H9 (cell line): ENCODE measurements around the gene UBL5. TPM values are rescaled to one million over a fixed set of nuclear protein-coding genes. Genes with fewer than 3 reads are reported as not detected.

ENCODE experiments used
- DNase-seq: peaks from one replicate; pipeline ENCODE4 v3.0.0-alpha.2; 2017
- H2AFZ ChIP-seq: one replicate; pipeline ENCODE4 v1.6.1; 2013; ENCODE audit warnings: mild to moderate bottlenecking, low read length, control low read depth, moderate library complexity
- H2AK5ac ChIP-seq: 2 replicates; pipeline ENCODE4 v1.6.1; 2013; ENCODE audit warnings: low read length, control low read depth, mixed read lengths; ENCODE audit not compliant: insufficient read length
- H2BK120ac ChIP-seq: one replicate; pipeline ENCODE4 v1.6.1; 2013; ENCODE audit warnings: low read depth, mild to moderate bottlenecking, low read length, control low read depth, inconsistent platforms; ENCODE audit not compliant: poor library complexity, severe bottlenecking
- H2BK12ac ChIP-seq: 2 replicates; pipeline ENCODE4 v1.6.1; 2013; ENCODE audit warnings: low read length, control low read depth, mixed read lengths, low read depth; ENCODE audit not compliant: insufficient read length
- H2BK15ac ChIP-seq: 2 replicates; pipeline ENCODE4 v1.6.1; 2013; ENCODE audit warnings: low read depth, low read length, control low read depth
- H2BK20ac ChIP-seq: one replicate; pipeline ENCODE4 v1.6.1; 2013; ENCODE audit warnings: low read depth, mild to moderate bottlenecking, low read length, control low read depth, inconsistent platforms; ENCODE audit not compliant: poor library complexity, severe bottlenecking
- H2BK5ac ChIP-seq: 2 replicates; pipeline ENCODE4 v1.6.1; 2013; ENCODE audit warnings: low read length, control low read depth, mixed read lengths; ENCODE audit not compliant: insufficient read length
- H3K14ac ChIP-seq: 2 replicates; pipeline ENCODE4 v1.6.1; 2013; ENCODE audit warnings: low read length, control low read depth; ENCODE audit not compliant: insufficient read depth
- H3K18ac ChIP-seq: 2 replicates; pipeline ENCODE4 v1.6.1; 2013; ENCODE audit warnings: low read depth, mild to moderate bottlenecking, mixed read lengths, low read length, control low read depth; ENCODE audit not compliant: insufficient read length
- H3K23ac ChIP-seq: 2 replicates; pipeline ENCODE4 v1.6.1; 2013; ENCODE audit warnings: low read length, control low read depth, mixed read lengths, low read depth; ENCODE audit not compliant: insufficient read length
- H3K23me2 ChIP-seq: 2 replicates; pipeline ENCODE4 v1.6.1; 2013; ENCODE audit warnings: low read depth, mild to moderate bottlenecking, mixed read lengths, low read length, control low read depth; ENCODE audit not compliant: insufficient read length, poor library complexity, severe bottlenecking
- H3K27ac ChIP-seq: 2 replicates; pipeline ENCODE4 v1.5.1; 2013; ENCODE audit warnings: low read length, control low read depth, mixed read lengths, low read depth; ENCODE audit not compliant: insufficient read length
- H3K27me3 ChIP-seq: 2 replicates; pipeline ENCODE4 v1.6.1; 2013; ENCODE audit warnings: low read length, control low read depth, inconsistent platforms; ENCODE audit not compliant: insufficient read depth
- H3K4ac ChIP-seq: 2 replicates; pipeline ENCODE4 v1.6.1; 2013; ENCODE audit warnings: low read depth, mild to moderate bottlenecking, control low read depth, inconsistent platforms, low read length, moderate library complexity
- H3K4me1 ChIP-seq: 2 replicates; pipeline ENCODE4 v1.6.1; 2013; ENCODE audit warnings: low read length, control low read depth, inconsistent platforms; ENCODE audit not compliant: insufficient read depth
- H3K4me2 ChIP-seq: 2 replicates; pipeline ENCODE4 v1.6.1; 2013; ENCODE audit warnings: low read length, control low read depth, mixed read lengths; ENCODE audit not compliant: insufficient read length, insufficient read depth
- H3K56ac ChIP-seq: 2 replicates; pipeline ENCODE4 v1.6.1; 2013; ENCODE audit warnings: low read depth, mild to moderate bottlenecking, mixed read lengths, low read length, control low read depth; ENCODE audit not compliant: insufficient read length
- H3K79me1 ChIP-seq: 2 replicates; pipeline ENCODE4 v1.6.1; 2013; ENCODE audit warnings: low read depth, mild to moderate bottlenecking, moderate library complexity, low read length, control low read depth, inconsistent platforms; ENCODE audit not compliant: insufficient read depth, poor library complexity, severe bottlenecking
- H3K79me2 ChIP-seq: 2 replicates; pipeline ENCODE4 v1.6.1; 2013; ENCODE audit warnings: low read length, control low read depth, inconsistent platforms; ENCODE audit not compliant: insufficient read depth
- H3K9ac ChIP-seq: 2 replicates; pipeline ENCODE4 v1.6.1; 2013; ENCODE audit warnings: low read length, control low read depth, mixed read lengths; ENCODE audit not compliant: insufficient read length; ENCODE audit errors: extremely low read depth
- H3K9me3 ChIP-seq: one replicate; pipeline ENCODE4 v1.6.1; 2013; ENCODE audit warnings: low read depth, low read length, inconsistent platforms; ENCODE audit not compliant: control insufficient read depth
- H3T11ph ChIP-seq: one replicate; pipeline ENCODE4 v1.6.1; 2013; ENCODE audit warnings: mild to moderate bottlenecking, low read length, control low read depth, inconsistent platforms
- H4K20me1 ChIP-seq: one replicate; pipeline ENCODE4 v1.6.1; 2013; ENCODE audit not compliant: control insufficient read depth, insufficient read length, insufficient read depth
- H4K5ac ChIP-seq: 2 replicates; pipeline ENCODE4 v1.6.1; 2013; ENCODE audit warnings: low read depth, mild to moderate bottlenecking, mixed read lengths, low read length, control low read depth; ENCODE audit not compliant: insufficient read length
- H4K8ac ChIP-seq: replicated peaks from 2 replicates; pipeline ENCODE4 v1.6.1; 2013; ENCODE audit warnings: low read length, control low read depth, mixed read lengths, low read depth; ENCODE audit not compliant: insufficient read length
- H4K91ac ChIP-seq: 2 replicates; pipeline ENCODE4 v1.6.1; 2013; ENCODE audit warnings: low read depth, mild to moderate bottlenecking, moderate library complexity, mixed read lengths, low read length, control low read depth; ENCODE audit not compliant: insufficient read length
- H3K27ac Mint-ChIP-seq, 3 experiments: 2 replicates in 2 of 3; 3 replicates in 1 of 3; pipeline ENCODE4 v1.8.0; 2020 to 2021; ENCODE audit warnings: mixed read lengths in 3 of 3, mild to moderate bottlenecking in 1 of 3, moderate library complexity in 1 of 3
- H3K27me3 Mint-ChIP-seq: 2 replicates; pipeline ENCODE4 v1.8.0; 2021; ENCODE audit warnings: low read depth, mild to moderate bottlenecking, moderate library complexity, mixed read lengths
- H3K36me3 Mint-ChIP-seq, 3 experiments: 2 replicates in 2 of 3; 3 replicates in 1 of 3; pipeline ENCODE4 v1.8.0; 2020 to 2021; ENCODE audit warnings: low read depth in 3 of 3, mixed read lengths in 3 of 3; ENCODE audit not compliant: insufficient read depth in 1 of 3
- H3K4me1 Mint-ChIP-seq, 2 experiments: 2 replicates each; pipeline ENCODE4 v1.8.0; 2020; ENCODE audit warnings: mixed read lengths in 2 of 2
- H3K4me3 Mint-ChIP-seq, 2 experiments: 2 replicates in 1 of 2; 3 replicates in 1 of 2; pipeline ENCODE4 v1.8.0; 2020 to 2021; ENCODE audit warnings: mild to moderate bottlenecking in 2 of 2, mixed read lengths in 2 of 2, moderate library complexity in 1 of 2
- H3K9me3 Mint-ChIP-seq, 2 experiments: 2 replicates in 1 of 2; 3 replicates in 1 of 2; pipeline ENCODE4 v1.8.0; 2020; ENCODE audit warnings: mild to moderate bottlenecking in 2 of 2, mixed read lengths in 2 of 2, moderate library complexity in 1 of 2
- CTCF ChIP-seq: fragments of 200-600 bp; sonication (generic); conservative IDR thresholded peaks from 3 replicates; pipeline ENCODE4 v1.8.0; 2021; ENCODE audit warnings: antibody characterized with exemption, mild to moderate bottlenecking
- WGBS: extraction: QIAGEN DNeasy Blood & Tissue Kit; methylation state at CpG from one replicate; pipeline ENCODE4 v1.1.7; 2013; ENCODE audit warnings: missing lambda C conversion rate, low lambda C conversion rate, mixed read lengths; ENCODE audit not compliant: insufficient read length; ENCODE audit errors: extremely low coverage; 5-methylcytosine and 5-hydroxymethylcytosine counted together
- total RNA-seq: library from RNA; stranded (reverse); gene quantifications from 2 replicates; pipeline ENCODE4 v1.2.1, GENCODE V29; 2021

Gene UBL5
- total RNA-seq, 1 experiment from 2014 or later, result 393 TPM

GRCh38 chr19:9863759-9864158 lies 36.0 kb downstream of the UBL5 start:
- DNase-seq, result no peak
- Histone ChIP-seq H3K23me2 (no peaks in the 10 kb centered on the region), H3K9me3 (no peaks in the 10 kb centered on the region), H2BK15ac (no peak overlapping the region), H3K56ac (no peak overlapping the region), H3K79me2 (no peaks in the 10 kb centered on the region), H3K27me3 (no peaks in the 10 kb centered on the region), H2AK5ac (no peak overlapping the region), H2AFZ (no peak overlapping the region), H2BK5ac (no peak overlapping the region), H3K4ac (no peak overlapping the region), H3K9ac (no peak overlapping the region), H2BK20ac (no peak overlapping the region), H3K4me2 (no peak overlapping the region), H3K4me1 (no peaks in the 10 kb centered on the region), H3K23ac (no peak overlapping the region), H3K14ac (no peak overlapping the region), H3K79me1 (no peaks in the 10 kb centered on the region), H2BK12ac (no peak overlapping the region), H2BK120ac (no peak overlapping the region), H4K5ac (no peak overlapping the region), H4K91ac (no peak overlapping the region), H3T11ph (no peak overlapping the region), H4K8ac (no peak overlapping the region), H4K20me1 (no peaks in the 10 kb centered on the region), H3K18ac (no peak overlapping the region), H3K27ac (no peak overlapping the region)
- Mint-ChIP-seq H3K27me3 (no peaks in the 10 kb centered on the region), H3K9me3 (no peaks in the 10 kb centered on the region), H3K27ac (peak overlapping the region in 2 of 3 experiments; percentile 21 to 36; a peak in 1 of 7 replicates), H3K4me1 (peaks cover 6 to 22% of the 10 kb centered on the region in 2 experiments), H3K4me3 (no peak overlapping the region), H3K36me3 (peaks cover 2 to 16% (median 14%) of the 10 kb centered on the region in 3 experiments; a peak in 6 of 7 replicates)
- no peak for TF ChIP-seq CTCF
- WGBS, result no CpG with 5 or more reads among the region's 5 CpGs
